Measurements from ENCODE around the gene PRKD2.

GRCh38 chr19:46640656-46641055 is 76.3 kb downstream of the PRKD2 start:
- TF ChIP-seq, protein P1, sequence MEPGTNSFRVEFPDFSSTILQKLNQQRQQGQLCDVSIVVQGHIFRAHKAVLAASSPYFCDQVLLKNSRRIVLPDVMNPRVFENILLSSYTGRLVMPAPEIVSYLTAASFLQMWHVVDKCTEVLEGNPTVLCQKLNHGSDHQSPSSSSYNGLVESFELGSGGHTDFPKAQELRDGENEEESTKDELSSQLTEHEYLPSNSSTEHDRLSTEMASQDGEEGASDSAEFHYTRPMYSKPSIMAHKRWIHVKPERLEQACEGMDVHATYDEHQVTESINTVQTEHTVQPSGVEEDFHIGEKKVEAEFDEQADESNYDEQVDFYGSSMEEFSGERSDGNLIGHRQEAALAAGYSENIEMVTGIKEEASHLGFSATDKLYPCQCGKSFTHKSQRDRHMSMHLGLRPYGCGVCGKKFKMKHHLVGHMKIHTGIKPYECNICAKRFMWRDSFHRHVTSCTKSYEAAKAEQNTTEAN (CRISPR knock-in tag; IDR thresholded peaks at IDR 0.05) = no peak
- TF ChIP-seq USF2 (CRISPR knock-in tag; IDR thresholded peaks at IDR 0.05) (no peak), ATF3 (CRISPR knock-in tag; conservative IDR thresholded peaks at IDR 0.05) (no peak), PREB (CRISPR knock-in tag; IDR thresholded peaks at IDR 0.05; ENCODE audit: borderline replicate concordance) (no peak), SP1 (CRISPR knock-in tag; conservative IDR thresholded peaks at IDR 0.05) (no peak), OVOL2 (CRISPR knock-in tag; IDR thresholded peaks at IDR 0.05; ENCODE audit: borderline replicate concordance) (no peak), CTCF (IDR thresholded peaks at IDR 0.05) (no peak), E2F1 (CRISPR knock-in tag; IDR thresholded peaks at IDR 0.05) (no peak), NR1H2 (CRISPR knock-in tag; IDR thresholded peaks at IDR 0.05) (no peak), MXD4 (CRISPR knock-in tag; IDR thresholded peaks at IDR 0.05; ENCODE audit: borderline replicate concordance) (no peak)
- TF ChIP-seq, protein P2, sequence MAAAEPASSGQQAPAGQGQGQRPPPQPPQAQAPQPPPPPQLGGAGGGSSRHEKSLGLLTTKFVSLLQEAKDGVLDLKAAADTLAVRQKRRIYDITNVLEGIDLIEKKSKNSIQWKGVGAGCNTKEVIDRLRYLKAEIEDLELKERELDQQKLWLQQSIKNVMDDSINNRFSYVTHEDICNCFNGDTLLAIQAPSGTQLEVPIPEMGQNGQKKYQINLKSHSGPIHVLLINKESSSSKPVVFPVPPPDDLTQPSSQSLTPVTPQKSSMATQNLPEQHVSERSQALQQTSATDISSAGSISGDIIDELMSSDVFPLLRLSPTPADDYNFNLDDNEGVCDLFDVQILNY (CRISPR knock-in tag; IDR thresholded peaks at IDR 0.05) = no peak
